ENCODE data around the gene TSN. TPM values are rescaled to one million over a fixed set of nuclear protein-coding genes. Genes with fewer than 3 reads are reported as not detected.

TSN gene
- total and polyA plus RNA-seq, 2 experiments from 2014 or later, result 62.5 to 94.8 TPM

GRCh38 chr2:121746071-121746578, 9.3 kb upstream of the TSN start:
- Histone ChIP-seq H4K20me1 (replicated peaks; ENCODE audit: insufficient read depth) (no peaks in the 10 kb centered on the region), H3K9me2 (ENCODE audit: insufficient read depth) (no peaks in the 10 kb centered on the region), H3K27ac (ENCODE audit: low read depth) (0 out of 2 replicates have a peak overlapping the region, but pooled peaks have one; percentile 39), H2AFZ (peak overlapping the region; percentile 59; the same call in 1 of the 2 replicates), H3F3A (replicated peaks; ENCODE audit: low read depth) (no peaks in the 10 kb centered on the region), H3K27me3 (ENCODE audit: insufficient read depth) (no peaks in the 10 kb centered on the region), H3K4me1 (ENCODE audit: insufficient read depth) (no peaks in the 10 kb centered on the region), H3K79me2 (replicated peaks; ENCODE audit: insufficient read depth) (no peaks in the 10 kb centered on the region), H3K36me3 (ENCODE audit: insufficient read depth) (no peaks in the 10 kb centered on the region), H3K4me2 (no peak overlapping the region), H3K4me3 (no peak overlapping the region)
- Mint-ChIP-seq H3K27ac (no peak overlapping the region), H3K27me3 (ENCODE audit: insufficient read depth, low read depth, poor library complexity) (peaks cover 1% of the 10 kb centered on the region), H3K36me3 (ENCODE audit: low read depth) (no peaks in the 10 kb centered on the region), H3K4me1 (no peaks in the 10 kb centered on the region), H3K9me3 (no peaks in the 10 kb centered on the region), H3K4me3 (no peak overlapping the region)
- no peak for TF ChIP-seq NANOG (IDR thresholded peaks at IDR 0.05; ENCODE audit: borderline replicate concordance)
- TF ChIP-seq ZNF114 (CRISPR knock-in tag; IDR thresholded peaks at IDR 0.05), result no peak
- TF ChIP-seq REST (IDR thresholded peaks at IDR 0.05; ENCODE audit: unreplicated experiment), result no peak
- no peak for TF ChIP-seq ZNF331 (CRISPR knock-in tag; IDR thresholded peaks at IDR 0.05; ENCODE audit: low read depth)
- no peak for TF ChIP-seq CREB1 (CRISPR knock-in tag; IDR thresholded peaks at IDR 0.05; ENCODE audit: low read depth)
- no peak for TF ChIP-seq EZH2 (IDR thresholded peaks at IDR 0.05; ENCODE audit: low read depth, unreplicated experiment)
- no peak for TF ChIP-seq ETS1 (IDR thresholded peaks at IDR 0.05)
- TF ChIP-seq JUNB (IDR thresholded peaks at IDR 0.05; ENCODE audit: unreplicated experiment), result no peak
- no peak for TF ChIP-seq ZNF462 (CRISPR knock-in tag; IDR thresholded peaks at IDR 0.05)
- no peak for TF ChIP-seq POLR2AphosphoS5 (IDR thresholded peaks at IDR 0.05; ENCODE audit: low read depth)
- TF ChIP-seq EZH2phosphoT487 (IDR thresholded peaks at IDR 0.05; ENCODE audit: unreplicated experiment), result no peak
- no peak for TF ChIP-seq CTCF (conservative IDR thresholded peaks at IDR 0.05; ENCODE audit: low read depth in 2 of 2)
- TF ChIP-seq STAT1 (IDR thresholded peaks at IDR 0.05; ENCODE audit: unreplicated experiment), result no peak
- ATAC-seq (no peak), DNase-seq (ENCODE audit: low spot score) (no peak)

Data from GM23338 (cell line).